Tibial artery (tissue), 4 donors: ENCODE results near the gene RSRC2.
"Not testable (repeated sequence)": the region's sequence is repeated elsewhere in the genome, so short reads cannot be mapped to it uniquely, and the experiment has no call there.

ENCODE experiments used
- DNase-seq, 2 donors: peaks; one replicate each; pipeline ENCODE4 v3.0.0-alpha.2; 2019
- H3K27ac ChIP-seq, 2 donors: fragments of 200-600 bp; sonication (generic) in 1 of 2; 1 replicate in 1 of 2; 2 replicates in 1 of 2; pipeline ENCODE4 v1.5.1; 2018 to 2019; ENCODE audit warnings: mild to moderate bottlenecking in 1 of 2
- H3K27me3 ChIP-seq, 2 donors: fragments of 200-600 bp; sonication (generic) in 1 of 2; one replicate each; pipeline versions ENCODE4 v1.5.1 to v1.6.0; 2016 to 2019
- H3K36me3 ChIP-seq, 3 donors: fragments of 200-600 bp; sonication (generic) in 2 of 3; one replicate each; pipeline ENCODE4 v1.5.1; 2016 to 2019; ENCODE audit warnings: mild to moderate bottlenecking in 2 of 3
- H3K4me1 ChIP-seq, 4 donors: fragments of 200-600 bp; sonication (generic) in 2 of 4; 1 replicate in 3 of 4; 2 replicates in 1 of 4; pipeline ENCODE4 v1.5.1; 2016 to 2019
- H3K4me3 ChIP-seq, 2 donors: fragments of 200-600 bp; sonication (generic) in 1 of 2; 1 replicate in 1 of 2; 2 replicates in 1 of 2; pipeline ENCODE4 v1.5.1; 2018 to 2019; ENCODE audit warnings: mild to moderate bottlenecking in 2 of 2
- H3K9me3 ChIP-seq, 3 donors: fragments of 200-600 bp; sonication (generic) in 1 of 3; one replicate each; pipeline ENCODE4 v1.5.1; 2016 to 2019
- intact Hi-C: fragments of 100-400 bp; cut with DNase I; formaldehyde crosslinking; loops from one replicate; pipeline ENCODE4 v1.15.0; 2023; ENCODE audit warnings: low total_unique reads
- TF ChIP-seq, protein P1 (sequence below), 2 experiments: fragments of 200-600 bp in 1 of 2; fragments of 450-650 bp in 1 of 2; IDR thresholded peaks; one replicate each; pipeline ENCODE4 v1.5.1; 2017 to 2019; ENCODE audit warnings: antibody characterized with exemption in 2 of 2, mild to moderate bottlenecking in 1 of 2, moderate library complexity in 1 of 2

Gene RSRC2

GRCh38 chr12:122491991-122492390 lies 34.7 kb downstream of the RSRC2 start:
- TF ChIP-seq, protein P1, sequence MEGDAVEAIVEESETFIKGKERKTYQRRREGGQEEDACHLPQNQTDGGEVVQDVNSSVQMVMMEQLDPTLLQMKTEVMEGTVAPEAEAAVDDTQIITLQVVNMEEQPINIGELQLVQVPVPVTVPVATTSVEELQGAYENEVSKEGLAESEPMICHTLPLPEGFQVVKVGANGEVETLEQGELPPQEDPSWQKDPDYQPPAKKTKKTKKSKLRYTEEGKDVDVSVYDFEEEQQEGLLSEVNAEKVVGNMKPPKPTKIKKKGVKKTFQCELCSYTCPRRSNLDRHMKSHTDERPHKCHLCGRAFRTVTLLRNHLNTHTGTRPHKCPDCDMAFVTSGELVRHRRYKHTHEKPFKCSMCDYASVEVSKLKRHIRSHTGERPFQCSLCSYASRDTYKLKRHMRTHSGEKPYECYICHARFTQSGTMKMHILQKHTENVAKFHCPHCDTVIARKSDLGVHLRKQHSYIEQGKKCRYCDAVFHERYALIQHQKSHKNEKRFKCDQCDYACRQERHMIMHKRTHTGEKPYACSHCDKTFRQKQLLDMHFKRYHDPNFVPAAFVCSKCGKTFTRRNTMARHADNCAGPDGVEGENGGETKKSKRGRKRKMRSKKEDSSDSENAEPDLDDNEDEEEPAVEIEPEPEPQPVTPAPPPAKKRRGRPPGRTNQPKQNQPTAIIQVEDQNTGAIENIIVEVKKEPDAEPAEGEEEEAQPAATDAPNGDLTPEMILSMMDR (IDR thresholded peaks at IDR 0.05), result no peak
- no peak for DNase-seq
- H3K4me1 ChIP-seq, result peaks cover 0 to 7% (median 0%) of the 10 kb centered on the region in 4 donors
- no peak overlapping the region for H3K27ac ChIP-seq
- H3K9me3 ChIP-seq, result no peaks in the 10 kb centered on the region
- intact Hi-C loops, result no loop called here
- no peaks in the 10 kb centered on the region for H3K27me3 ChIP-seq
- H3K4me3 ChIP-seq, result no peak overlapping the region
- peaks cover 74 to 90% (median 74%) of the 10 kb centered on the region in 3 donors for H3K36me3 ChIP-seq

DNA sequence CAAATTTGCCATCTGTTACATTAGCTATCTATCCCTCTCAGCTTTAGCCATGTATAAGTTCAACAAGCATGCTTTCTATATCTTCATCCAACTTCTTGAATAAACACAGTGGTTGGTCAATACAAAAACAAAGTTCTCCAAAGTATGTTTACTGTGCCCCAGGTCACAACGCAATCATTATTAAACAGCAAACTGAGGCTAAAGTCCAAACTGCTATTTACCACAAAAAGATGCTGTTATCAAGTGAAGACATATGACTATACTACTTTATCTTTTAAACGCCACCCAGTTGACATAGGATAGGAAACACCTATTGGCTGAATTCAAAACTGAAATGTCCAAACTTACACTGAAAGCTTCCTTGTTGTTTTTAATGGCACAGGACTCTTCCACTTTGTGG lies 37.7 kb downstream of the RSRC2 start:
- no peaks in the 10 kb centered on the region for H3K9me3 ChIP-seq
- H3K27ac ChIP-seq, result no peak overlapping the region
- H3K27me3 ChIP-seq, result no peaks in the 10 kb centered on the region
- TF ChIP-seq, protein P1 (IDR thresholded peaks at IDR 0.05), result no peak
- H3K4me1 ChIP-seq, result no peaks in the 10 kb centered on the region
- intact Hi-C loops, result no loop called here
- H3K36me3 ChIP-seq, result peaks cover 53 to 96% (median 71%) of the 10 kb centered on the region in 3 donors
- no peak overlapping the region for H3K4me3 ChIP-seq
- no peak for DNase-seq

DNA sequence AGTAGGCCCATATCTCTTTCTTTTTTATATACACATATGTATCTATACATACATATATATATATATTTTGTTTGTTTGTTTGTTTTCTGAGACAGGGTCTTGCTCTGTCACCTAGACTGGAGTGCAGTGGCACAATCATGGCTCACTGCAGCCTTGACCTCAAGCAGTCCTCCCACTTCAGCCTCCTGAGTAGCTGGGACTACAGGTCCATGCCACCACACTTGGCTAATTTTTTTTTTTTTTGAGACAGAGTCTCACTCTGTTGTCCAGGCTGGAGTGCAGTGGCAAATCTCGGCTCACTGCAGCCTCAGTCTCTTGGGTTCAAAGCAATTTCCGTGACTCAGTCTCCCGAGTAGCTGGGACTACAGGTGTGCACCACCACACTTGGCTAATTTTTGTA lies 38.9 kb downstream of the RSRC2 start:
- H3K4me1 ChIP-seq, DNase-seq, H3K4me3 ChIP-seq, H3K27me3 ChIP-seq, intact Hi-C loops, H3K27ac ChIP-seq, H3K9me3 ChIP-seq: not testable (repeated sequence)
- peaks cover 63 to 99% (median 71%) of the 10 kb centered on the region in 3 donors for H3K36me3 ChIP-seq

GRCh38 chr12:122486805-122487426 lies 39.8 kb downstream of the RSRC2 start:
- peaks cover 63 to 97% (median 70%) of the 10 kb centered on the region in 3 donors for H3K36me3 ChIP-seq
- no peak for DNase-seq
- no peak overlapping the region for H3K4me3 ChIP-seq
- TF ChIP-seq, protein P1 (IDR thresholded peaks at IDR 0.05), result no peak
- H3K27me3 ChIP-seq, result no peaks in the 10 kb centered on the region
- H3K4me1 ChIP-seq, result no peaks in the 10 kb centered on the region
- intact Hi-C loops, result no loop called here
- no peaks in the 10 kb centered on the region for H3K9me3 ChIP-seq
- H3K27ac ChIP-seq, result no peak overlapping the region

DNA sequence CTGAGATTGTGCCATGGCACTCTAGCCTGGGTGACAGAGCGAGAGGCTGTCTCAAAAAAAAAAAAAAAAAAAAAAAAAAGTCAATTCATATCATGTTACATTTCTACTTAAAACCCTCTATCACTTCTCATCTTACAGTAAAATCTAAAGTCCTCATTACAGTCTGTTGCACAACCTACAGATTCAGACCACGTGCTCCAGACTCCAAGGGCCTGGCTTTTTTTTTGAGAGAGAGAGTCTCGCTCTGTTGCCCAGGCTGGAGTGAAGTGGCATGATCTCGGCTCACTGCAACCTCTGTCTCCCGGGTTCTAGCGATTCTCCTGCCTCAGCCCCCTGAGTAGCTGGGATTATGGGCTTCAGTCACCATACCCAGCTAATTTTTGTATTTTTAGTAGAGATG lies 40.4 kb downstream of the RSRC2 start:
- DNase-seq, H3K27ac ChIP-seq, H3K9me3 ChIP-seq, H3K4me3 ChIP-seq, H3K27me3 ChIP-seq, H3K4me1 ChIP-seq, intact Hi-C loops: not testable (repeated sequence)
- H3K36me3 ChIP-seq, result peaks cover 64 to 97% (median 70%) of the 10 kb centered on the region in 3 donors

DNA sequence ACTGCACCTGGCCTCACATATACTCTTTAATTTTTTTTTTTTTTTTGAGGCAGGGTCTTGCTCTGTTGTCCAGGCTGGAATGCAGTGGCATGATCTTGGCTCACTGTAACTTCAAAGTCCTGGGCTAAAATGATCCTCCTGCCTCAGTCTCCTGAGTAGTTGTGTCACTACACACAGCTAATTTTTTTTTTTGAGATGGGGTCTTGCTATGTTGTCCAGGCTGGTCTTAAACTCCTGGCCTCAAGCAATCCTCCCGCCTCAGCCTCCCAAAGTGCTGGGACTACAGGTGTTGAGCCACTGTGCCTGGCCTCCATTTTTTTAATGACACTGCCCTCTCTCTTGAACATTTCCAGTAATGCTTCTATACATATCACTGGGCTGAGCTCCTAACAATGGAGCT lies 42.4 kb downstream of the RSRC2 start:
- H3K27me3 ChIP-seq, H3K27ac ChIP-seq, intact Hi-C loops, H3K9me3 ChIP-seq, DNase-seq, H3K4me1 ChIP-seq, H3K4me3 ChIP-seq: not testable (repeated sequence)
- H3K36me3 ChIP-seq, result peaks cover 66 to 97% (median 68%) of the 10 kb centered on the region in 3 donors

- Histone ChIP-seq H3K4me3 (no peak overlapping the region), H3K4me1 (no peaks in the 10 kb centered on the region), H3K27ac (no peak overlapping the region), H3K9me3 (no peaks in the 10 kb centered on the region), H3K27me3 (no peaks in the 10 kb centered on the region), H3K36me3 (peaks cover 66 to 97% (median 68%) of the 10 kb centered on the region in 3 donors)
- intact Hi-C loops, result no loop called here
- no peak for DNase-seq
- TF ChIP-seq, protein P1 (IDR thresholded peaks at IDR 0.05), result no peak
Measured at GRCh38 chr12:122483969-122484368, 42.8 kb downstream of the RSRC2 start.
